CD4-positive, alpha-beta memory T cell (primary cell): ENCODE results near the gene BCAR3. TPM values are rescaled to one million over a fixed set of nuclear protein-coding genes. Genes with fewer than 3 reads are reported as not detected.

Experiments used
- CTCF ChIA-PET: fragments of 350-600 bp; sonication (Branson Sonifier 250); formaldehyde crosslinking; loops from one replicate; lab custom pipeline; 2021; ENCODE audit warnings: inconsistent platforms; ENCODE audit not compliant: partially characterized antibody; lab: Charles Lee
- POLR2A ChIA-PET: fragments of 350-600 bp; sonication (Branson Sonifier 250); formaldehyde crosslinking; loops from one replicate; lab custom pipeline; 2021; ENCODE audit not compliant: partially characterized antibody; lab: Charles Lee
- DNase-seq, 5 donors: peaks; one replicate each; pipeline versions ENCODE4 v3.0.0 to v3.0.0-alpha.2; 2020 to 2022; ENCODE audit warnings: mixed read lengths in 1 of 5
- H3K27ac ChIP-seq: one replicate; pipeline ENCODE4 v1.7.0; 2013; ENCODE audit warnings: low read depth, low read length
- H3K27me3 ChIP-seq: 2 replicates; pipeline ENCODE4 v1.7.0; 2013; ENCODE audit warnings: mild to moderate bottlenecking, low read length, moderate library complexity; ENCODE audit not compliant: insufficient read depth
- H3K36me3 ChIP-seq: 2 replicates; pipeline ENCODE4 v1.7.0; 2013; ENCODE audit warnings: mild to moderate bottlenecking, low read length, moderate library complexity; ENCODE audit not compliant: insufficient read depth
- H3K4me1 ChIP-seq: 2 replicates; pipeline ENCODE4 v1.7.0; 2013; ENCODE audit warnings: mild to moderate bottlenecking, low read length, moderate library complexity; ENCODE audit not compliant: insufficient read depth
- H3K4me3 ChIP-seq, 2 donors: one replicate each; pipeline ENCODE4 v1.7.0; 2013; ENCODE audit warnings: low read length in 2 of 2, mild to moderate bottlenecking in 1 of 2
- H3K9me3 ChIP-seq, 2 donors: one replicate each; pipeline ENCODE4 v1.7.0; 2013; ENCODE audit warnings: low read length in 2 of 2, control low read depth in 1 of 2; ENCODE audit not compliant: control insufficient read depth in 1 of 2
- H3K27ac Mint-ChIP-seq, 7 donors: one replicate each; pipeline ENCODE4 v1.8.0; 2020 to 2021; ENCODE audit warnings: mixed read lengths in 7 of 7, mild to moderate bottlenecking in 6 of 7, inconsistent platforms in 3 of 7, moderate library complexity in 3 of 7
- H3K27me3 Mint-ChIP-seq, 2 donors: one replicate each; pipeline ENCODE4 v1.8.0; 2020 to 2021; ENCODE audit warnings: mixed read lengths in 2 of 2
- H3K36me3 Mint-ChIP-seq, 2 donors: one replicate each; pipeline ENCODE4 v1.8.0; 2020 to 2021; ENCODE audit warnings: mixed read lengths in 2 of 2, inconsistent platforms in 1 of 2, mild to moderate bottlenecking in 1 of 2
- H3K4me1 Mint-ChIP-seq, 4 donors: one replicate each; pipeline ENCODE4 v1.8.0; 2020 to 2021; ENCODE audit warnings: mixed read lengths in 4 of 4, mild to moderate bottlenecking in 1 of 4
- H3K4me3 Mint-ChIP-seq, 8 donors: one replicate each; pipeline ENCODE4 v1.8.0; 2020 to 2021; ENCODE audit warnings: mixed read lengths in 8 of 8, mild to moderate bottlenecking in 7 of 8, moderate library complexity in 6 of 8, inconsistent platforms in 3 of 8
- H3K9me3 Mint-ChIP-seq, 8 donors: one replicate each; pipeline ENCODE4 v1.8.0; 2020 to 2021; ENCODE audit warnings: mixed read lengths in 8 of 8, mild to moderate bottlenecking in 5 of 8, inconsistent platforms in 3 of 8, moderate library complexity in 1 of 8
- intact Hi-C: fragments of 100-400 bp; cut with micrococcal nuclease; formaldehyde crosslinking; loops from one replicate; pipeline ENCODE4 v1.15.1; 2023
- polyA plus RNA-seq, 2 donors: library from polyadenylated mRNA; unstranded; fragments of 300-500 nt; fragmentation: Illumina TruSeq; gene quantifications; one replicate each; pipeline ENCODE4 v1.2.3, GENCODE V29; 2021
- total RNA-seq, 2 experiments: library from RNA; stranded (reverse); gene quantifications; one replicate each; pipeline ENCODE4 v1.2.3, GENCODE V29; 2021

Gene BCAR3
- total and polyA plus RNA-seq, 4 experiments from 2014 or later = 0.39 to 1.2 (median 0.76) TPM

DNA sequence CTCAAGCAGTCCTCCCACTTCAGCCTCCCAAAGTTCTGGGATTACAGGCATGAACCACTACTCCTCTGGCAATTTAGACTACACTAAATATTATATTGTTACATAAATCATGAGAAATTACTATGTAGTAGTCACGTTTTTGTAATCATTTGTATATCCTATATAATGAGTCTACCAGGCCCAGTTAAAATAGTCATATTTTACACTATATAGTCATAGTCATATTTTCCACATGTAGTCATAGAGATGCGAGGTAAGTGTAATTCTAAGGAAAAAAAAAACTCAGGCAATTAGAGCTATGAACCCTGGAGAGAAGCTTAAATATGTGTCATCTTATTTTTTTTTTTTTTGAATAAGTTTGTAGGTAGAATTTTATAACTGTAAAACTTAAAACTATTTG lies 143.7 kb downstream of the BCAR3 start:
- CTCF ChIA-PET = no interaction called here
- intact Hi-C loops = no loop called here

DNA sequence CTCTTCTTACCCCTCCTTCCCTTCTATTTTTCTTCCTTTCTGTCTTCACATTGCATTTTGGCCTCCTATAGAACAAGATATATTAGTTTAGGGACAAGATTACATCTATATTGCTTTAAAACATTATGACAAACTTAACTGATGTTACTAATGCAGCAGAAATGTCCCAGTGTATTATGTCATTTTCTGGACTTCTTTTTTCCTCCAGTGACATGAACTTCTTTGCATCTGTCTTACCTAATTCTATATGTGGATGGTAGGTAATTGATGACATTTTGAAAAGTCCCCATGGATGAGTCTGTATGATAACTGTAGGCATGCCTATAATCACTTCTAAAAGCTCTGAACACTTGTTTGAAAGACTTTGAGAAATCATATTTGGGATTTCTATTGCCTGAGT lies 144.2 kb downstream of the BCAR3 start:
- Histone ChIP-seq H3K36me3 (no peaks in the 10 kb centered on the region), H3K27me3 (no peaks in the 10 kb centered on the region), H3K4me1 (no peaks in the 10 kb centered on the region), H3K4me3 (no peak overlapping the region), H3K27ac (no peak overlapping the region), H3K9me3 (no peaks in the 10 kb centered on the region)
- intact Hi-C loops = no loop called here
- peaks cover 0 to 1% (median 0%) of the 10 kb centered on the region in 8 donors for H3K9me3 Mint-ChIP-seq
- H3K27me3 Mint-ChIP-seq = no peaks in the 10 kb centered on the region
- no peak for DNase-seq
- H3K36me3 Mint-ChIP-seq = peaks cover 0 to 2% of the 10 kb centered on the region in 2 donors
- POLR2A ChIA-PET = no interaction called here
- H3K27ac Mint-ChIP-seq = no peak overlapping the region
- H3K4me3 Mint-ChIP-seq = no peak overlapping the region
- CTCF ChIA-PET = no interaction called here
- no peaks in the 10 kb centered on the region for H3K4me1 Mint-ChIP-seq

More for the DNA sequence above, 143.7 kb downstream of the BCAR3 start:
- Histone ChIP-seq H3K4me3 (no peak overlapping the region), H3K36me3 (no peaks in the 10 kb centered on the region), H3K9me3 (no peaks in the 10 kb centered on the region), H3K4me1 (no peaks in the 10 kb centered on the region), H3K27ac (no peak overlapping the region), H3K27me3 (no peaks in the 10 kb centered on the region)
- peaks cover 0 to 1% (median 0%) of the 10 kb centered on the region in 8 donors for H3K9me3 Mint-ChIP-seq
- H3K4me3 Mint-ChIP-seq = no peak overlapping the region
- no peak for DNase-seq
- H3K36me3 Mint-ChIP-seq = no peaks in the 10 kb centered on the region
- H3K27me3 Mint-ChIP-seq = no peaks in the 10 kb centered on the region
- no peak overlapping the region for H3K27ac Mint-ChIP-seq
- no peaks in the 10 kb centered on the region for H3K4me1 Mint-ChIP-seq
- POLR2A ChIA-PET = no interaction called here

DNA sequence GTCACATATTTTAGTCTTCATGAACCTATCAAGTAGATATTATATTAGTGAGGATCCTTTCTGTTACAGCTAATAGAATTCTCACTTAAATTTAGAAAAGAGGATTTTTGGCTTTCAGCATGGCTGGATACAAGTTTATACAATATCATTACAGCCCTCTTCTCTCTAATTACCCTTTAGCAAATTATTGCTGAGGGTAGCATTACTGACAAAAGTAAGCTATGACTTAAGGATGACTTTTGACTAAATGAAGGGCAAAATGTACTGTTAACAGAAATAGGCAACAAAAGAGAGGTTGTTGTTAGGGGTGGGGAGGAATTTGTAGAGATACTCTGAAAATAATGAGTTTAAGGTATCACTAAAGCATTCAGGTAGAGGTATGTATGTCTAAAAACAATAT lies 148.0 kb downstream of the BCAR3 start:
- Mint-ChIP-seq H3K4me1 (no peaks in the 10 kb centered on the region), H3K9me3 (peaks cover 0 to 1% (median 0%) of the 10 kb centered on the region in 8 donors), H3K4me3 (no peak overlapping the region), H3K27me3 (no peaks in the 10 kb centered on the region), H3K36me3 (peaks cover 0 to 3% of the 10 kb centered on the region in 2 donors), H3K27ac (no peak overlapping the region)
- Histone ChIP-seq H3K4me1 (no peaks in the 10 kb centered on the region), H3K9me3 (no peaks in the 10 kb centered on the region), H3K36me3 (no peaks in the 10 kb centered on the region), H3K27me3 (no peaks in the 10 kb centered on the region), H3K4me3 (no peak overlapping the region), H3K27ac (no peak overlapping the region)
- ChIA-PET POLR2A (no interaction called here), CTCF (no interaction called here)
- DNase-seq = no peak
- intact Hi-C loops = no loop called here

DNA sequence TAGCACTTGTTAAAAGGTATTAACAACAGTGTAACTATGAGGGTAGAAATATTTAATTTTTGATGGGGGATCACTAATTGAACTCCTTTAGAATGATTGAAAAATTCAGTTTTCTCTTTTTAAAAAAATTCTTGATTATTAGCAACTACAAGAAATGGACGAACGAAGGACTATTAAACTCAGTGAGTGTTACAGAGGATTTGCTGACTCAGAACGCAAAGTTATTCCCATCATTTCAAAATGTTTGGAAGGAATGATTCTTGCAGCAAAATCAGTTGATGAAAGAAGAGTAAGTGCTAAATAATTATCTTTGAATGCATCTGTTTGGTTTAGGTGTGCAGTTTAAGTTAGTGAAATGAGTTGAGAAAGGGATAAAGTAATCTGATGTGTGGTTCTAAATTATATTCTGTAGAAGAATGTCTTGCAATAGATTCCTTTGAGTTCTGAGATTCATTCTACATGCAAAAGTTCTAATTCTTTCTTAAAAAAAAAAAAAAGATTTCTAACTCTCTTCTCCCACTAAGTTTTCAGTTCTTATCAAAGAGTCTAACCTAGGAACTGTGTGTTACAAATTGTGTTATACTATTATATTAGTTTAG lies 148.8 kb downstream of the BCAR3 start:
- Histone ChIP-seq H3K36me3 (no peaks in the 10 kb centered on the region), H3K4me1 (no peaks in the 10 kb centered on the region), H3K9me3 (no peaks in the 10 kb centered on the region), H3K27me3 (no peaks in the 10 kb centered on the region), H3K27ac (no peak overlapping the region), H3K4me3 (no peak overlapping the region)
- intact Hi-C loops = no loop called here
- Mint-ChIP-seq H3K9me3 (peaks cover 0 to 1% (median 0%) of the 10 kb centered on the region in 8 donors), H3K36me3 (peaks cover 0 to 3% of the 10 kb centered on the region in 2 donors), H3K4me3 (no peak overlapping the region), H3K4me1 (no peaks in the 10 kb centered on the region), H3K27me3 (peaks cover 0 to under 1% of the 10 kb centered on the region in 2 donors), H3K27ac (no peak overlapping the region)
- CTCF ChIA-PET = no interaction called here
- POLR2A ChIA-PET = no interaction called here
- no peak for DNase-seq

DNA sequence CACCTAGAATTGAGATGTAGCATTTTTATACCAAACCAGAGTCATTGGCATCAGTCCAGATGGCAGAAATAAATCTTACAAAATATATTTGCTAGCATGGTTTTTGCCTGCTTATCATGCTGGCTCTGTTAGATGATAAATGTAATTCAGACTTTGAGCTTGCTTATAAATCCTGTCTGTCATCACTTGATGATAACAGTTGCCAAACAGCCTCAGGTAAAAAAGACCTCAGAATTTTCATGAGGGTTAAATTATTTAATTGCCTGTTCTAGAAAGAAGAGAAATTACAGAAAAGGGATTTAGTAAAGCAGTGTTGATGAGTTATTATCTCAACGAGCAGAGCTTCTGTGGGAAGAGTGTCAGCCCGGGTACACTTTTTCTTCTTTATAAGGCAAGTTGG lies 150.4 kb downstream of the BCAR3 start:
- intact Hi-C loops = no loop called here
- no peak for DNase-seq
- ChIA-PET CTCF (no interaction called here), POLR2A (no interaction called here)
- H3K4me3 ChIP-seq = no peak overlapping the region
- peaks cover 0 to 3% of the 10 kb centered on the region in 2 donors for H3K36me3 Mint-ChIP-seq
- no peaks in the 10 kb centered on the region for H3K4me1 Mint-ChIP-seq
- H3K27ac ChIP-seq = no peak overlapping the region
- no peaks in the 10 kb centered on the region for H3K9me3 Mint-ChIP-seq
- H3K4me3 Mint-ChIP-seq = no peak overlapping the region
- H3K4me1 ChIP-seq = no peaks in the 10 kb centered on the region
- H3K27ac Mint-ChIP-seq = no peak overlapping the region
- no peaks in the 10 kb centered on the region for H3K9me3 ChIP-seq
- no peaks in the 10 kb centered on the region for H3K36me3 ChIP-seq
- no peaks in the 10 kb centered on the region for H3K27me3 ChIP-seq
- H3K27me3 Mint-ChIP-seq = peaks cover 0 to 1% of the 10 kb centered on the region in 2 donors

DNA sequence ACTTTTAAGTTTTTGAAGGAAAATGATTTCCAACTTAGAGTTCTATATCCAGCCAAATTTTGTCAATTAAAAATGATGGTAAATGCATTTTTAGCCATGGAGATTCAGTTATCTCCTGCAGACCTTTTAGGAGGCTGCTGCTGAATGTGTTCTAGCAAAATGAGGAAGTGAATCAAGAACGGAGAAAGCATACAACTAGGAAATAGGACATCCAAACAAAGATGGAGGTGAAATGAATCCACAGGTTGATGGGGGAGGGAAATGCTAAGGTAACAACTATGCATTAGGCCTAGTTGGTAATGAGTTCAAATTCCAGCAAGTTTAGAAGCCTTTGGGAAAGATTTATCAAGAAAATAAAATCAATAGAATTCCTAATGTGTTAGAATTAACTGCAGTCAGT lies 153.2 kb downstream of the BCAR3 start:
- DNase-seq = no peak
- Mint-ChIP-seq H3K4me1 (no peaks in the 10 kb centered on the region), H3K4me3 (no peak overlapping the region), H3K27me3 (peaks cover 1 to 2% of the 10 kb centered on the region in 2 donors), H3K36me3 (peaks cover 0 to 3% of the 10 kb centered on the region in 2 donors), H3K27ac (no peak overlapping the region), H3K9me3 (no peaks in the 10 kb centered on the region)
- intact Hi-C loops = no loop called here
- Histone ChIP-seq H3K4me1 (no peaks in the 10 kb centered on the region), H3K4me3 (no peak overlapping the region), H3K27ac (no peak overlapping the region), H3K36me3 (no peaks in the 10 kb centered on the region), H3K9me3 (no peaks in the 10 kb centered on the region), H3K27me3 (no peaks in the 10 kb centered on the region)
- ChIA-PET POLR2A (no interaction called here), CTCF (no interaction called here)

DNA sequence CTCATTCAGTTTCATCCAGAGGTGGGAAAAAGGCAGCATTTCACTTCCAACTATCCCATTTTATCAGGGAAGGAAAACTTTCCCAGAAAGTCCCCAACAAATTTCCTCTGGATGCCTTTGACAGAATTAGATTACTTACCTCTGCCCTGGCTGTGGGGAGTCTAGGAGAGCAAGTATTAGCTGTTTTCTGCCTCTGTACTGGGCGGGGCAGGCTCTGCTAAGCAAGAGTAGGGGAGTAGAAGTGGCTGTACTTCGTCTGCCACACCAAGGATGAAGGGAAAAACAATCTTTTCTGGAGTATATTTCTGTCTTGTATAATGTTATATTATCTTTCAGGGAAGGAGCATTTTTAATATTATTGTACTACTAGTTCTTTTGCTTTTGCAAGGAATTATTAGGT lies 155.2 kb downstream of the BCAR3 start:
- Mint-ChIP-seq H3K9me3 (no peaks in the 10 kb centered on the region), H3K27me3 (peaks cover 1 to 2% of the 10 kb centered on the region in 2 donors), H3K36me3 (no peaks in the 10 kb centered on the region), H3K4me3 (no peak overlapping the region), H3K27ac (no peak overlapping the region), H3K4me1 (no peaks in the 10 kb centered on the region)
- Histone ChIP-seq H3K9me3 (no peaks in the 10 kb centered on the region), H3K4me3 (no peak overlapping the region), H3K27ac (no peak overlapping the region), H3K27me3 (no peaks in the 10 kb centered on the region), H3K4me1 (no peaks in the 10 kb centered on the region), H3K36me3 (no peaks in the 10 kb centered on the region)
- no peak for DNase-seq
- CTCF ChIA-PET = no interaction called here
- POLR2A ChIA-PET = no interaction called here
- intact Hi-C loops = no loop called here
